Esophagus muscularis mucosa (tissue), 4 donors: Measurements from ENCODE around the gene DEPDC5. TPM values are rescaled to one million over a fixed set of nuclear protein-coding genes. Genes with fewer than 3 reads are reported as not detected.
A peak's percentile ranks its signal among the peaks of the same experiment; 100 is the strongest.

Source experiments
- DNase-seq: peaks from one replicate; pipeline ENCODE4 v3.0.0-alpha.2; 2017; ENCODE audit errors: extremely low spot score
- H3K27ac ChIP-seq, 4 donors: fragments of 200-600 bp; sonication (generic); replicated peaks in 1 of 4; 1 replicate in 3 of 4; 2 replicates in 1 of 4; pipeline ENCODE4 v1.5.1; 2016 to 2019; ENCODE audit warnings: mild to moderate bottlenecking in 1 of 4
- H3K27me3 ChIP-seq, 4 donors: fragments of 200-600 bp; sonication (generic); one replicate each; pipeline versions ENCODE4 v1.5.1 to v1.6.0; 2016 to 2019
- H3K36me3 ChIP-seq, 4 donors: fragments of 200-600 bp; sonication (generic); one replicate each; pipeline ENCODE4 v1.5.1; 2016 to 2019
- H3K4me1 ChIP-seq, 4 donors: fragments of 200-600 bp; sonication (generic); one replicate each; pipeline ENCODE4 v1.5.1; 2016 to 2019
- H3K4me3 ChIP-seq, 4 donors: fragments of 200-600 bp; sonication (generic); 1 replicate in 2 of 4; 2 replicates in 2 of 4; pipeline ENCODE4 v1.5.1; 2016 to 2019; ENCODE audit warnings: mild to moderate bottlenecking in 4 of 4, moderate library complexity in 1 of 4
- H3K9me3 ChIP-seq, 4 donors: fragments of 200-600 bp; sonication (generic); 1 replicate in 3 of 4; 2 replicates in 1 of 4; pipeline ENCODE4 v1.5.1; 2016 to 2019
- CTCF ChIP-seq, 3 experiments: fragments of 200-600 bp in 2 of 3; fragments of 450-650 bp in 1 of 3; sonication (generic) in 2 of 3; IDR thresholded peaks; one replicate each; pipeline ENCODE4 v1.5.1; 2017 to 2019; ENCODE audit warnings: antibody characterized with exemption in 3 of 3, mild to moderate bottlenecking in 2 of 3, moderate library complexity in 1 of 3
- EP300 ChIP-seq: sonication (generic); formaldehyde crosslinking; IDR thresholded peaks from one replicate; pipeline ENCODE4 v1.6.1; 2017; ENCODE audit warnings: antibody characterized with exemption
- POLR2A ChIP-seq: fragments of 450-650 bp; IDR thresholded peaks from one replicate; pipeline ENCODE4 v1.6.1; 2017; ENCODE audit warnings: antibody characterized with exemption, moderate library complexity, mild to moderate bottlenecking, low read depth
- POLR2AphosphoS5 ChIP-seq, 2 donors: sonication (generic); formaldehyde crosslinking; IDR thresholded peaks; one replicate each; pipeline ENCODE4 v1.6.1; 2017; ENCODE audit warnings: antibody characterized with exemption in 2 of 2
- WGBS: methylation state at CpG from one replicate; pipeline ENCODE4 v1.1.5; 2018; 5-methylcytosine and 5-hydroxymethylcytosine counted together
- intact Hi-C: fragments of 100-400 bp; cut with DNase I; formaldehyde crosslinking; loops from one replicate; pipeline ENCODE4 v1.15.1; 2023
- small RNA-seq, 3 donors: library from RNA; depleted of rRNA; stranded (forward); fragments of <200 nt; gene quantifications; one replicate each; pipeline ENCODE3, GENCODE V24; 2016
- total RNA-seq, 4 donors: library from RNA; depleted of rRNA; stranded (reverse); fragments of >200 nt; gene quantifications; one replicate each; pipeline versions ENCODE4 v1.1.0 to v1.2.1, GENCODE V29; 2016

The DEPDC5 gene
- total RNA-seq, 4 donors from 2014 or later = 7.3 to 15.8 (median 12.6) TPM

GRCh38 chr22:31954535-31955523 is 201.0 kb downstream of the DEPDC5 start:
- peaks cover 14 to 42% (median 31%) of the 10 kb centered on the region in 4 donors for H3K36me3 ChIP-seq

GRCh38 chr22:31956360-31956759 is 202.5 kb downstream of the DEPDC5 start:
- Histone ChIP-seq H3K4me3 (no peak overlapping the region), H3K4me1 (peaks cover 30 to 44% (median 44%) of the 10 kb centered on the region in 4 donors), H3K27me3 (no peaks in the 10 kb centered on the region), H3K9me3 (no peaks in the 10 kb centered on the region), H3K36me3 (peaks cover 14 to 33% (median 26%) of the 10 kb centered on the region in 4 donors), H3K27ac (no peak overlapping the region)
- no peak for DNase-seq
- intact Hi-C loops = no loop called here
- TF ChIP-seq POLR2AphosphoS5 (IDR thresholded peaks at IDR 0.05) (no peak), POLR2A (no peak), CTCF (IDR thresholded peaks at IDR 0.05) (no peak), EP300 (no peak)
- 95% methylated on average over 12 of the region's 12 CpGs for WGBS

More at GRCh38 chr22:31954535-31955523, 201.0 kb downstream of the DEPDC5 start:
- no peaks in the 10 kb centered on the region for H3K9me3 ChIP-seq
- no peak overlapping the region for H3K4me3 ChIP-seq
- no peaks in the 10 kb centered on the region for H3K27me3 ChIP-seq
- intact Hi-C loops = no loop called here
- 67% methylated on average over 11 of the region's 11 CpGs for WGBS
- DNase-seq = no peak
- peak overlapping the region; percentile 66 to 84 (median 76) for H3K27ac ChIP-seq
- TF ChIP-seq EP300 (no peak), POLR2AphosphoS5 (IDR thresholded peaks at IDR 0.05) (peak; percentile 48 to 52), CTCF (IDR thresholded peaks at IDR 0.05) (no peak)
- H3K4me1 ChIP-seq = peaks cover 43 to 59% (median 59%) of the 10 kb centered on the region in 4 donors

Small RNAs within 50 kb of the gene (small RNA-seq; reads per million reads assigned to genes)
- gene RN7SL20P = 0 reads per million in 3 donors

Other genes with a start within 250 kb of the DEPDC5 start
- gene PISD, start 91.8 kb upstream of the DEPDC5 start, total RNA-seq = 10 to 100 TPM; 14.1 to 40.1 (median 26.2) TPM
- gene PRR14L, start 3.9 kb upstream of the DEPDC5 start, total RNA-seq = 10 to 100 TPM; 14.6 to 21.6 (median 18.5) TPM
- gene YWHAH, start 190.5 kb downstream of the DEPDC5 start, total RNA-seq = 100 to 1,000 TPM; 132 to 232 (median 183) TPM